ENCODE measurements around the gene COL4A6. TPM values are rescaled to one million over a fixed set of nuclear protein-coding genes. Genes with fewer than 3 reads are reported as not detected.

COL4A6 gene
- total RNA-seq, 3 donors from 2014 or later (not counting 1 experiment from before 2014, with no cell fraction given) = not detected

DNA sequence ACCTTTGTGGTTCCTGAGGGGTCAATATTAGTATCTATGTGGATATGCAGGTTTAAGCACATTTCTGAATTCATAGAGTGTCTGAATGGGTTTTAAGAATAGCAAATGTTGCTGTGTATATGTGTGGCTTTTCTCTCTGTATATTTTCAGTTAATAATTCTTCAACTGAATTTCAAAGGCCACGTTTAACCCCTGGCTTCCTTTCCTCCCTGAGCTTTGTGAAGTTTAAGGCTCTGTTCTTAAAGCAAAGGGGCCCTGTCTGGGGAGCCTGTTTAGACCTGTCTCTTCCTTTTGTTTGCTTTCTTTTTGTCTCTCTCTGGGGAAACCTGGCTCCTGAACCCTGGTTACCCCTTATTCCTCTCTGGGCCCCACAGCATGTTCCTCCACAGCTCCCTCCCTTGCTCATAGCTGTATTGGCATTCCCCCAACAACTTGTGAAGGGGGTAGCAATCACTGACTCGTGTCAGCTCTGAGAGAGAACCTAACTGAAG, 139.1 kb downstream of the COL4A6 start:
- WGBS (ENCODE audit: insufficient coverage) = 25% methylated on average over 1 of the region's 2 CpGs
- Histone ChIP-seq H3K27ac (ENCODE audit: low read length) (no peak overlapping the region), H3K4me3 (ENCODE audit: low read length) (no peak overlapping the region), H3K36me3 (ENCODE audit: control insufficient read depth, insufficient read depth, low read length) (no peaks in the 10 kb centered on the region), H3K27me3 (ENCODE audit: control insufficient read depth, insufficient read depth, low read length) (no peaks in the 10 kb centered on the region), H3K9me3 (ENCODE audit: control insufficient read depth, insufficient read depth, low read length) (no peaks in the 10 kb centered on the region), H3K4me1 (ENCODE audit: control insufficient read depth, insufficient read depth, low read length) (no peaks in the 10 kb centered on the region)
- peaks cover 0 to 6% of the 10 kb centered on the region in 2 donors for H3K27me3 Mint-ChIP-seq (ENCODE audit: low read depth in 2 of 2)
- no peaks in the 10 kb centered on the region for H3K9me3 Mint-ChIP-seq
- H3K36me3 Mint-ChIP-seq = no peaks in the 10 kb centered on the region
- no peak overlapping the region for H3K4me3 Mint-ChIP-seq
- ATAC-seq (no peak), DNase-seq (no peak)
- no peaks in the 10 kb centered on the region for H3K4me1 Mint-ChIP-seq
- TF ChIP-seq CTCF (IDR thresholded peaks at IDR 0.05) = no peak
- no peak overlapping the region for H3K27ac Mint-ChIP-seq
- intact Hi-C loops (cut with micrococcal nuclease) = no loop called here

DNA sequence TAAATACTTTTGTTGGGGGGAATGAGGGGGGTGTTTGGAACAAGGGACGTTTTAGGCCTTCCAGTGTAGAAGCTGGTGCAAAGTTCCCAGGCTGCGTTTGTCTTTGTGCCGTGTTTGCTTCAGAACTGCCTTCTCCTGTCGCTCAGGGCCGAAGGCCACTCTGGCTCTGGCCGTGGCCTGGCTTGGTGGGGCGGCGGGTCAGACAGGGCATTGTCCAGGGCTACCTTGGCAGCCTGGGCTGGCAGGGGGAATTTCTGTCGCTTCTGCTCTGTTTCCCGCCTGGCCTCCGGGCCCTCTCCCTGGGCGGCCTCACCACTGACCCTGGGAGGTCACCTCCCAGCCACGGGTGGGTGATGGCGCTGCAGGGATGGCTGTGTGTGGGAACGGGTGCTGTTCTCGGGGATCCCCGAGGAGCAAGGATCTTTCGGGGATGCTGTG, 140.0 kb downstream of the COL4A6 start:
- WGBS (ENCODE audit: insufficient coverage) = 90% methylated on average over 18 of the region's 18 CpGs
- TF ChIP-seq CTCF (IDR thresholded peaks at IDR 0.05) = no peak
- Mint-ChIP-seq H3K27ac (no peak overlapping the region), H3K9me3 (no peaks in the 10 kb centered on the region), H3K36me3 (no peaks in the 10 kb centered on the region), H3K4me1 (no peaks in the 10 kb centered on the region), H3K27me3 (ENCODE audit: low read depth in 2 of 2) (peaks cover 0 to 6% of the 10 kb centered on the region in 2 donors), H3K4me3 (no peak overlapping the region)
- H3K9me3 ChIP-seq (ENCODE audit: control insufficient read depth, insufficient read depth, low read length) = no peaks in the 10 kb centered on the region
- ATAC-seq (no peak), DNase-seq (no peak)
- H3K4me1 ChIP-seq (ENCODE audit: control insufficient read depth, insufficient read depth, low read length) = no peaks in the 10 kb centered on the region
- H3K27ac ChIP-seq (ENCODE audit: low read length) = no peak overlapping the region
- intact Hi-C loops (cut with micrococcal nuclease) = no loop called here
- H3K27me3 ChIP-seq (ENCODE audit: control insufficient read depth, insufficient read depth, low read length) = no peaks in the 10 kb centered on the region
- H3K36me3 ChIP-seq (ENCODE audit: control insufficient read depth, insufficient read depth, low read length) = no peaks in the 10 kb centered on the region
- no peak overlapping the region for H3K4me3 ChIP-seq (ENCODE audit: low read length)

DNA sequence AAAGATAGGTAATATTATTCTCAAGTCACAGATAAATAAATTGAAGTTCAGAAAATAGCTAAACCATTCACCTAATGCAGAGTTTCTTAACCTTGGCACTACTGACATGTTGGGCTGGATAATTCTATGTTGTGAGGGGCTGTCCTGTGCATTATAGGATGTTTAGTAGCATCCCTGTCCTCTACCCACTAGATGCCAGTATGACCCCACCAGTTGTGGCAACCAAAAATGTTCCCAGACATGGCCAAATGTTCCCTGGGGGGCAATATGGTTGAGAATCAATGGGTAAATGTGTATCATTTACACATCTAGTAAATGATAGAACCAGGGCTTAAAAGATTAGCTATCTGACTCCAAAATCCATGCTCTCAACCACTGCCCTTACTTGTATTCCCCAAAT, 140.9 kb downstream of the COL4A6 start:
- Histone ChIP-seq H3K36me3 (ENCODE audit: control insufficient read depth, insufficient read depth, low read length) (no peaks in the 10 kb centered on the region), H3K27ac (ENCODE audit: low read length) (no peak overlapping the region), H3K27me3 (ENCODE audit: control insufficient read depth, insufficient read depth, low read length) (no peaks in the 10 kb centered on the region), H3K4me3 (ENCODE audit: low read length) (no peak overlapping the region), H3K9me3 (ENCODE audit: control insufficient read depth, insufficient read depth, low read length) (no peaks in the 10 kb centered on the region), H3K4me1 (ENCODE audit: control insufficient read depth, insufficient read depth, low read length) (no peaks in the 10 kb centered on the region)
- Mint-ChIP-seq H3K9me3 (no peaks in the 10 kb centered on the region), H3K27me3 (ENCODE audit: low read depth in 2 of 2) (peaks cover 0 to 6% of the 10 kb centered on the region in 2 donors), H3K4me1 (no peaks in the 10 kb centered on the region), H3K36me3 (no peaks in the 10 kb centered on the region), H3K4me3 (no peak overlapping the region), H3K27ac (no peak overlapping the region)
- TF ChIP-seq CTCF (IDR thresholded peaks at IDR 0.05) = no peak
- DNase-seq = no peak
- no peak for ATAC-seq
- intact Hi-C loops (cut with micrococcal nuclease) = no loop called here

DNA sequence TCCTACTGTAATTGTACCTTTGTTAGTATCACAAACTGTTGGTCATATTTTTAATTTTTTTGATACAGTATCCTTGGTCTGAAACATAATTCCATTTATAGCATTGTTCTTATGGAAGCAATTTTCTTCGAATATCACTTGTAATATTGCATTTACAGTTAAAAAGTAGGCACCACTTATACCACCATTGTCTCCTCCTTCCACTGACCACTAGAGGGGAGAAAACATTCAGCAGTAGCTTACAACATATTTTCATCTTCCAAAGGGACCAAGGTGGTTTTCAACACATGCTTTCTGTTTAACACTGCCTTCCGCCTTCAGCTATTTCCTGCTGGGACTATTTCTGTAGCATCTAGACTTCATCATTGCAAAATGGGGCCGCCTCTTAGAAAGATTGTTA, 146.2 kb downstream of the COL4A6 start:
- no peak for DNase-seq
- H3K4me3 Mint-ChIP-seq = no peak overlapping the region
- intact Hi-C loops (cut with micrococcal nuclease) = no loop called here
- H3K4me1 ChIP-seq (ENCODE audit: control insufficient read depth, insufficient read depth, low read length) = no peaks in the 10 kb centered on the region
- no peaks in the 10 kb centered on the region for H3K4me1 Mint-ChIP-seq
- no peaks in the 10 kb centered on the region for H3K36me3 Mint-ChIP-seq
- TF ChIP-seq CTCF (IDR thresholded peaks at IDR 0.05) = no peak
- no peaks in the 10 kb centered on the region for H3K9me3 ChIP-seq (ENCODE audit: control insufficient read depth, insufficient read depth, low read length)
- peaks cover 2 to 6% of the 10 kb centered on the region in 2 donors for H3K27me3 Mint-ChIP-seq (ENCODE audit: low read depth in 2 of 2)
- 100% methylated on average over 1 of the region's 3 CpGs for WGBS (ENCODE audit: insufficient coverage)
- no peak for ATAC-seq
- no peaks in the 10 kb centered on the region for H3K27me3 ChIP-seq (ENCODE audit: control insufficient read depth, insufficient read depth, low read length)
- H3K27ac Mint-ChIP-seq = no peak overlapping the region
- H3K27ac ChIP-seq (ENCODE audit: low read length) = no peak overlapping the region
- H3K4me3 ChIP-seq (ENCODE audit: low read length) = no peak overlapping the region
- H3K9me3 Mint-ChIP-seq = no peaks in the 10 kb centered on the region
- H3K36me3 ChIP-seq (ENCODE audit: control insufficient read depth, insufficient read depth, low read length) = no peaks in the 10 kb centered on the region

Data from natural killer cell (primary cell).